Dendritic cell treated with granulocyte-macrophage colony-stimulating factor and Interleukin-4, amounts not matched to agents 40 ng/mL and 50 ng/mL, for 4 days (primary cell): ENCODE results near the gene RNASET2.
"Not testable (repeated sequence)": the region's sequence is repeated elsewhere in the genome, so short reads cannot be mapped to it uniquely, and the experiment has no call there.

Source experiments
- H3K27ac Mint-ChIP-seq: one replicate; pipeline ENCODE4 v1.8.0; 2022; ENCODE audit warnings: mild to moderate bottlenecking, mixed read lengths
- H3K27me3 Mint-ChIP-seq: one replicate; pipeline ENCODE4 v1.8.0; 2022; ENCODE audit warnings: mild to moderate bottlenecking, mixed read lengths
- H3K36me3 Mint-ChIP-seq: one replicate; pipeline ENCODE4 v1.8.0; 2022; ENCODE audit warnings: low read depth, mixed read lengths
- H3K4me1 Mint-ChIP-seq: one replicate; pipeline ENCODE4 v1.8.0; 2022; ENCODE audit warnings: low read depth, mixed read lengths
- H3K4me3 Mint-ChIP-seq: one replicate; pipeline ENCODE4 v1.8.0; 2022; ENCODE audit warnings: mild to moderate bottlenecking, moderate library complexity, mixed read lengths
- H3K9me3 Mint-ChIP-seq: one replicate; pipeline ENCODE4 v1.8.0; 2022; ENCODE audit warnings: mixed read lengths
- intact Hi-C: fragments of 100-400 bp; cut with micrococcal nuclease; formaldehyde crosslinking; loops from one replicate; pipeline ENCODE4 v1.15.0; 2022

Gene RNASET2

DNA sequence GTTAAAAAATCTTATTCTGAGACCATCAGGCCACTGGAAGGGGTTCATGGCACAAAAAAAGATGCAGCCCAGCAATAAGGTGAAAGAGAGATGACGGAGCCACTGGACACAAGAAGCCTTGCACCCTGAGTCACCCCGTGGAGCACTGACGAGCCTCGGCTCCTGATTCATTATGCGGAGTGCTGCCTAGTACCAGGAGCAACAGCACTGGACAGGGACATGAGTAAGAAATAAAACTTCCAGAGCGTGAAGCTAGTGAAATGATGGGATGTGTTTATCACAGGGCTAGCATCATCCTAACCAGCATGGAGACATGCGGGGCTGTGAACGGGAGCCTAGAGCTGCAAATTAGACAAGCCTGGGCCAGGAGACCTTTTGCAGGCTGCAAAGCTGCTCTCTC is 53.3 kb downstream of the RNASET2 start:
- H3K4me3 Mint-ChIP-seq = no peak overlapping the region
- peaks cover 25% of the 10 kb centered on the region for H3K4me1 Mint-ChIP-seq
- H3K9me3 Mint-ChIP-seq = peaks cover 38% of the 10 kb centered on the region
- no peaks in the 10 kb centered on the region for H3K36me3 Mint-ChIP-seq
- intact Hi-C loops = no loop called here
- no peak overlapping the region for H3K27ac Mint-ChIP-seq
- peaks cover 5% of the 10 kb centered on the region for H3K27me3 Mint-ChIP-seq

DNA sequence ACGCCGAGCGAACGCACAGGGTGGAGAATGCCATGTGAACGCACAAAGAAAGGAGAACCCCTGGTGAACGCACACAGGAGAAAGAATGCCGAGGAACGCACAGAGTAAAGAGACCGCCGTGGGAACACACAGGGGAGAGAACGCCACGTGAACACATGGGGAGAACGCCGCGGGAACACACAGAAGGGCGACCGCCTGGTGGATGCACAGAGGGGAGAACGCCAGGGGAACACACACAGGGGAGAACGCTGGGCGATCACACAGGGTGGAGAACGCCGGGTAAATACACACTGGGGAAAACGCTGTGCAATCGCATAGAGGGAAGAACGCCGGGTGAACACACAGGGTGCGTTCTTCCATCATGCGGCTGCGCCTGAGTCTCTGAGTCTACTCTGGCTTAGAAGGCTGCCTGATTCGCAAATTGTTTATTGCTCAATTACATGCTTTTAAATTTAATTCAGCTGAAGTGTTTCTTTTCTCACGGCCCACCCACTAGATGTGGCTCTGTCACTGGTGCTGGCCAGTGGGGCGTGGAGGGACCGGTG is 54.1 kb downstream of the RNASET2 start:
- Mint-ChIP-seq H3K27me3 (peaks cover 5% of the 10 kb centered on the region), H3K9me3 (peaks cover 38% of the 10 kb centered on the region), H3K36me3 (no peaks in the 10 kb centered on the region), H3K4me1 (peaks cover 19% of the 10 kb centered on the region), H3K4me3 (no peak overlapping the region), H3K27ac (no peak overlapping the region)
- intact Hi-C loops = no loop called here

DNA sequence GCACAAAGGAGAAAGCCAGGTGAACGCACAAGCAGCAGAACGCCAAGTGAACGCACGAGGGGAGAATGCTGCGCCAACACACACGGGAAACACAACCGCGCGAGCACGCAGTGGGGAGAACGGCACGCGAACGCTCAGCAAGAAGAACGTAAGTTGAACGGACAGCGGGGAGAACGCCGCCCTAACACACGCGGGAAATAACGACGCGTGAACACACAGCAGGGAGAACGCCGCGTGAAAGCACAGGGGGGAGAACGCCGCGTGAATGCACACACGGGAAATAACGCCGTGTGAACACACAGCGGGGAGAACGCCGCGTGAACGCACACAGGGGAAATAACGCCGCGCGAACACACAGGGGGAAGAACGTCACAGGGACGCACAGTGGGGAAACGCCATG is 54.7 kb downstream of the RNASET2 start:
- intact Hi-C loops = no loop called here
- no peak overlapping the region for H3K4me3 Mint-ChIP-seq
- peaks cover 13% of the 10 kb centered on the region for H3K4me1 Mint-ChIP-seq
- peaks cover 5% of the 10 kb centered on the region for H3K27me3 Mint-ChIP-seq
- no peak overlapping the region for H3K27ac Mint-ChIP-seq
- H3K36me3 Mint-ChIP-seq = no peaks in the 10 kb centered on the region
- peaks cover 38% of the 10 kb centered on the region for H3K9me3 Mint-ChIP-seq

DNA sequence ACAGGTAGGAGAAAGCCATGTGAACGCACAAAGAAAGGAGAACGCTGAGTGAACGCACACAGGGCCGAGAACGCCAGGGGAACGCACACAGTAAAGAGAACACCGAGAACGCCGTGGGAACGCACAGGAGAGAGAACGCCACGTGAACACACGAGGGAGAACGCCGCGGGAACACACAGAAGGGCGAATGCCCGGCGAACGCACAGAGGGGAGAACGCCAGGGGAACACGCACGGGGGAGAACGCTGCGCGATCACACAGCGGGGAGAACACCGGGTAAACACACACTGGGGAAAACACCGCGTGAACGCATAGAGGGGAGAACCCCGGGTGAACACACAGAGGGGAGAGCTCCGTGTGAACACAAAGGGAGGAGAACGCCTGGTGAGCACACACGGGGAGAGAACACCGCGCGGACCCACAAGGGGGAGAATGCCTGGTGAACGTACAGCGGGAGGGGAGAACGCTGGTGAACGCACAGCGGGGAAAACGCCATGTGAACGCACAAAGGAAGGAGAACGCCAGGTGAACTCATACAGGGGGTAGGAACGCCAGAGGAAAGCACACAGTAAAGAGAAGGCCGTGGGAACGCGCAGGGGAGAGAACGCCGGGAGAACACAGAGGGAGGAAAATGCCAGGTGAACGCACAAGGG is 55.3 kb downstream of the RNASET2 start:
- Mint-ChIP-seq H3K27ac (no peak overlapping the region), H3K4me1 (peaks cover 7% of the 10 kb centered on the region), H3K27me3 (peaks cover 5% of the 10 kb centered on the region), H3K9me3 (peaks cover 38% of the 10 kb centered on the region), H3K4me3 (no peak overlapping the region), H3K36me3 (no peaks in the 10 kb centered on the region)
- intact Hi-C loops = no loop called here

DNA sequence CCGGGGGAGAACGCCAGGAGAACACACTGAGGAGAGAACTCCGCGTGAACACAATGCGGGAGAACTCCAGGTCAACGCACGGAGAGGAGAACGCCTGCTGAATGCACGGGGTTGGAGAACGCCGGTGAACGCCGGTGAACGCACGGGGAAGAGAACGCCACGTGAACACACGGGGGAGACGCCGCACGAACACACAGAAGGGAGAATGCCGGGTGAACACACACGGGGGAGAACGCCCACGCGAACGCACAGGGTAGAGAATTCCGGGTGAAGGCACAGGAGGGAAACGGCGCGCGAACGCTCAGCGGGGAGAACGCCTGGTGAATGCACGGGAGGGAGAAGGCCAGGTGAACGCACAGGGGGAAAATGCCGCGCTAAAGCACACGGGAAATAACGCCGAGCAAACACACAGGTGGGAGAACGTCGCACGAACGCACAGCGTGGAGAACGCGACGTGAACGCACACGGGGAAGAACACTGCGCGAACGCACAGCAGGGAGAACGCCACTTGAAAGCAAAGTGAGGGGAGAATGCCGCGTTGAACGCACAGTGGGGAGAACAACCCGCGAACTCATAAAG is 56.1 kb downstream of the RNASET2 start:
- Mint-ChIP-seq H3K9me3 (peaks cover 38% of the 10 kb centered on the region), H3K4me3 (no peak overlapping the region), H3K36me3 (no peaks in the 10 kb centered on the region), H3K27me3 (peaks cover 5% of the 10 kb centered on the region), H3K27ac (no peak overlapping the region), H3K4me1 (peaks cover 3% of the 10 kb centered on the region)
- intact Hi-C loops = no loop called here

DNA sequence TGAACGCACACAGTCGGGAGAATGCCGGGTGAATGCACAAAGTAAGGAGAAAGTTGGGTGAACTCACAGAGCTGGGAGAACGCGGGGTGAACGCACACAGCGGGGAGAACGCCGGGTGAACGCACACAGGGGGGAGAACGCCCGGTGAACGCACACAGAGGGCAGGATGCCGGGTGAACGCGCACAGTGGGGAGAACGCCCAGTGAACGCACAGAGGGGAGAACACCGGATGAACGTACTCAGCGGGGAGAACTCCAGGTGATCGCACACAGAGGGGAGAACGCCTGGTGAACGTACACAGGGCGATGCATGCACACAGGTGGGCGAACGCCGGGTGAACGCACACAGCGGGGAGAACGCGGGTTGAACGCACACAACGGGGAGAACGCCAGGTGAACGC is 57.4 kb downstream of the RNASET2 start:
- no peak overlapping the region for H3K27ac Mint-ChIP-seq
- intact Hi-C loops = no loop called here

DNA sequence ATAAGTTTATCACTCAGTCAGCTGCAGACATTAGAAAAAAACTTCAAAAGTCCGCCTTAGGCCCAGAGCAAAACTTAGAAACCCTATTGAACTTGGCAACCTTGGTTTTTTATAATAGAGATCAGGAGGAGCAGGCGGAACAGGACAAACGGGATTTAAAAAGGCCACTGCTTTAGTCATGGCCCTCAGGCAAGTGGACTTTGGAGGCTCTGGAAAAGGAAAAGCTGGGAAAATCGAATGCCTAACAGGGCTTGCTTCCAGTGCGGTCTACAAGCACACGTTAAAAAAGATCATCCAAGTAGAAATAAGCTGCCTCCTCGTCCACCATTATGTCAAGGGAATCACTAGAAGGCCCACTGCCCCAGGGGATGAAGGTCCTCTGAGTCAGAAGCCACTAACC is 61.7 kb downstream of the RNASET2 start:
- H3K4me1 Mint-ChIP-seq, H3K36me3 Mint-ChIP-seq, H3K4me3 Mint-ChIP-seq, H3K27ac Mint-ChIP-seq, intact Hi-C loops, H3K27me3 Mint-ChIP-seq: not testable (repeated sequence)
- peaks cover 14% of the 10 kb centered on the region for H3K9me3 Mint-ChIP-seq

More for the DNA sequence above, 57.4 kb downstream of the RNASET2 start:
- Mint-ChIP-seq H3K4me1 (no peaks in the 10 kb centered on the region), H3K9me3 (peaks cover 38% of the 10 kb centered on the region), H3K36me3 (no peaks in the 10 kb centered on the region), H3K27me3 (peaks cover 5% of the 10 kb centered on the region), H3K4me3 (no peak overlapping the region)

DNA sequence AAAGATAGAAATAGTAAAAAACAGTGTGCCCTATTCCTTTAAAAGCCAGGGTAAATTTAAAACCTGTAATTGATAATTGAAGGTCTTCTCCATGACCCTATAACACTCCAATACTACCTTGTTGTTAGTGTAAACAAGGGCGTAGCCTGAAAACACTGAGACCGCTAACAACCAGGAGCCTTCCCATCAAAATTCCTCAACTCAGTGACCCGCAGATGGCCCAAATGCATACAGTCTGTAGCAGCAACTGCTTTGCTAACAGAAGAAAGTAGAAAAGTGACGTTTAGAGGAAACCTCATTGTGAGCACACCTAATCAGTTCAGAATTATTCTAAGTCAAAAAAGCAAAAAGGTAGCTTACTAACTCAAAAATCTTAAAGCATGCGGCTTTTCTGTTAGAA is 63.9 kb downstream of the RNASET2 start:
- H3K27me3 Mint-ChIP-seq, H3K4me3 Mint-ChIP-seq, intact Hi-C loops, H3K9me3 Mint-ChIP-seq, H3K36me3 Mint-ChIP-seq, H3K4me1 Mint-ChIP-seq, H3K27ac Mint-ChIP-seq: not testable (repeated sequence)

DNA sequence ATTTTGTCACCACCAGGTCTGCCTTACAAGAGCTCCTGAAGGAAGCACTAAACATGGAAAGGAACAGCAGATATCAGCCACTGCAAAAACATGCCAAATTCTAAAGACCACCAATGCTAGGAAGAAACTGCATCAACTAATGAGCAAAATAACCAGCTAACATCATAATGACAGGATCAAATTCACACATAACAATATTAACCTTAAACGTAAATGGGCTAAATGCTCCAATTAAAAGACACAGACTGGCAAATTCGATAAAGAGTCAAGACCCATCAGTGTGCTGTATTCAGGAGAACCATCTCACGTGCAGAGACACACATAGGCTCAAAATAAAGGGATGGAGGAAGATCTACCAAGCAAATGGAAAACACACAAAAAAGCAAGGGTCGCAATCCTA is 69.6 kb downstream of the RNASET2 start:
- H3K27ac Mint-ChIP-seq, H3K27me3 Mint-ChIP-seq, H3K4me1 Mint-ChIP-seq, H3K36me3 Mint-ChIP-seq, intact Hi-C loops, H3K9me3 Mint-ChIP-seq, H3K4me3 Mint-ChIP-seq: not testable (repeated sequence)

DNA sequence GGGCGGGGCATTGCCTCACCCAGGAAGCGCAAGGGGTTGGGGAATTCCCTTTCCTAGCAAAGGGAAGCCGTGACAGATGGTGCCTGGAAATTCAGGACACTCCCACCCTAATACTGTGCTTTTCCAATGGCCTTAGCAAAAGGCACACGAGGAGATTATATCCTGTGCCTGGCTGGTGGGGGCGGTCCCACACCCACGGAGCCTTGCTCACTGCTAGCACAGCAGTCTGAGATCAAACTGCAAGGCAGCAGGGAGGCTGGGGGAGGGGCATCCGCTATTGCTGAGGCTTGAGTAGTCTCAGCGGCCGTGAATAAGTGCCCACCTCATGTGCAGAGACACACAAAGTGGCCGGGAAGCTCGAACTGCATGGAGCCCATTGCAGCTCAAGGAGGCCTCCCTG is 71.4 kb downstream of the RNASET2 start:
- H3K4me1 Mint-ChIP-seq, intact Hi-C loops: not testable (repeated sequence)

DNA sequence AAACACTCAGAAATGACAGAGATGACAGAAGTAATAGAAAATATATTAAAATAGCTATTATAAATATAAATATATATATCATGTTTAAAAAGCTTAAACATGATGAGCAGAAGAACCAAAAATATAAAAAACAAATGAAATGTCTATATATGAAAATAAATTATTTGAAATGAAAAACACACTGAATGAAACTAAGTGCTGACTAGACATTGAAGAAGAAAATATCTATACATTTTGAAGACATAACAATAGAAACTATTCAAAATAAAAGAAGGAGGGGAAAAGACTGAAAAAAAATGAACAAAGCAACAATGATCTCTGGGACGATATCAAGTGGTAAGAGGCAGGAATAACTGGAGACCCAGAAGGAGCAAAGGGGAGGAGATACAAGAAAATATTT is 76.8 kb downstream of the RNASET2 start:
- Mint-ChIP-seq H3K4me1 (no peaks in the 10 kb centered on the region), H3K27me3 (no peaks in the 10 kb centered on the region), H3K27ac (no peak overlapping the region), H3K36me3 (no peaks in the 10 kb centered on the region), H3K4me3 (no peak overlapping the region), H3K9me3 (no peaks in the 10 kb centered on the region)
- intact Hi-C loops = no loop called here

More for the DNA sequence above, 71.4 kb downstream of the RNASET2 start:
- not testable (repeated sequence) for H3K27ac Mint-ChIP-seq, H3K4me3 Mint-ChIP-seq, H3K9me3 Mint-ChIP-seq, H3K36me3 Mint-ChIP-seq, H3K27me3 Mint-ChIP-seq
